GM23338 (cell line): ENCODE measurements around the gene CDH12. TPM values are rescaled to one million over a fixed set of nuclear protein-coding genes. Genes with fewer than 3 reads are reported as not detected.

ENCODE experiments used
- ATAC-seq: fragments of 200-7000 bp; cut with Tn5 transposase; 3 replicates; pipeline ENCODE4 v1.9.1; 2020
- DNase-seq: peaks from one replicate; pipeline ENCODE4 v3.0.0-alpha.2; 2015; ENCODE audit warnings: low spot score
- H2AFZ ChIP-seq: fragments of 200-600 bp; sonication (generic); 2 replicates; pipeline ENCODE4 v1.8.0; 2016; ENCODE audit warnings: antibody characterized with exemption, mild to moderate bottlenecking, moderate library complexity
- H3F3A ChIP-seq: fragments of 200-600 bp; sonication (generic); replicated peaks from 2 replicates; pipeline ENCODE4 v1.8.0; 2017; ENCODE audit warnings: antibody characterized with exemption, mixed run types, low read depth
- H3K27ac ChIP-seq: fragments of 200-600 bp; sonication (generic); 2 replicates; pipeline ENCODE4 v1.6.1; 2016; ENCODE audit warnings: low read depth
- H3K27me3 ChIP-seq: fragments of 200-600 bp; sonication (generic); 2 replicates; pipeline ENCODE4 v1.8.0; 2016; ENCODE audit warnings: mild to moderate bottlenecking, mixed run types, moderate library complexity; ENCODE audit not compliant: insufficient read depth
- H3K36me3 ChIP-seq: fragments of 200-600 bp; sonication (generic); 2 replicates; pipeline ENCODE4 v1.8.0; 2016; ENCODE audit warnings: mild to moderate bottlenecking; ENCODE audit not compliant: insufficient read depth
- H3K4me1 ChIP-seq: fragments of 200-600 bp; sonication (generic); 2 replicates; pipeline ENCODE4 v1.8.0; 2016; ENCODE audit warnings: mild to moderate bottlenecking, moderate library complexity; ENCODE audit not compliant: insufficient read depth
- H3K4me2 ChIP-seq: fragments of 200-600 bp; sonication (generic); 2 replicates; pipeline ENCODE4 v1.7.1; 2017; ENCODE audit warnings: mixed run types
- H3K4me3 ChIP-seq: fragments of 200-600 bp; sonication (generic); 2 replicates; pipeline ENCODE4 v1.6.1; 2016; ENCODE audit warnings: mixed run types
- H3K79me2 ChIP-seq: fragments of 200-600 bp; sonication (generic); replicated peaks from 2 replicates; pipeline ENCODE4 v1.8.0; 2017; ENCODE audit warnings: mild to moderate bottlenecking; ENCODE audit not compliant: insufficient read depth
- H3K9me2 ChIP-seq: fragments of 200-600 bp; sonication (generic); 2 replicates; pipeline ENCODE4 v1.8.0; 2017; ENCODE audit not compliant: insufficient read depth
- H4K20me1 ChIP-seq: fragments of 200-600 bp; sonication (generic); replicated peaks from 2 replicates; pipeline ENCODE4 v1.8.0; 2017; ENCODE audit warnings: mild to moderate bottlenecking; ENCODE audit not compliant: insufficient read depth
- H3K27ac Mint-ChIP-seq: 2 replicates; pipeline ENCODE4 v1.8.0; 2020; ENCODE audit warnings: inconsistent platforms, mild to moderate bottlenecking, moderate library complexity, mixed read lengths
- H3K27me3 Mint-ChIP-seq: 3 replicates; pipeline ENCODE4 v1.8.0; 2022; ENCODE audit warnings: low read depth, mild to moderate bottlenecking, moderate library complexity, mixed read lengths, inconsistent platforms; ENCODE audit not compliant: insufficient read depth, poor library complexity
- H3K36me3 Mint-ChIP-seq: 3 replicates; pipeline ENCODE4 v1.8.0; 2021; ENCODE audit warnings: low read depth, mild to moderate bottlenecking, inconsistent platforms, moderate library complexity, mixed read lengths
- H3K4me1 Mint-ChIP-seq: 3 replicates; pipeline ENCODE4 v1.8.0; 2020; ENCODE audit warnings: mild to moderate bottlenecking, inconsistent platforms, mixed read lengths
- H3K4me3 Mint-ChIP-seq: 3 replicates; pipeline ENCODE4 v1.8.0; 2021; ENCODE audit warnings: moderate library complexity, mild to moderate bottlenecking, inconsistent platforms, mixed read lengths
- H3K9me3 Mint-ChIP-seq: 3 replicates; pipeline ENCODE4 v1.8.0; 2020; ENCODE audit warnings: moderate library complexity, mild to moderate bottlenecking, inconsistent platforms, mixed read lengths
- CREB1 ChIP-seq: fragments of 250-450 bp; sonication (Bioruptor Pico); IDR thresholded peaks from 2 replicates; pipeline ENCODE4 v1.5.0; 2020; ENCODE audit warnings: low read depth, mild to moderate bottlenecking, moderate library complexity
- CTCF ChIP-seq, 2 experiments: fragments of 200-600 bp in 1 of 2; sonication (generic) in 1 of 2; conservative IDR thresholded peaks; 2 replicates each; pipeline versions ENCODE4 v1.5.1 to v1.6.1; 2016 to 2017; ENCODE audit warnings: antibody characterized with exemption in 2 of 2, low read depth in 2 of 2, mild to moderate bottlenecking in 2 of 2, moderate library complexity in 1 of 2
- ETS1 ChIP-seq: IDR thresholded peaks from 2 replicates; pipeline ENCODE4 v1.6.1; 2016; ENCODE audit warnings: antibody characterized with exemption
- EZH2 ChIP-seq: fragments of 200-600 bp; sonication (generic); IDR thresholded peaks from one replicate; pipeline ENCODE4 v1.8.0; 2017; ENCODE audit warnings: antibody characterized with exemption, mild to moderate bottlenecking, low read depth; ENCODE audit not compliant: unreplicated experiment
- POLR2AphosphoS5 ChIP-seq: IDR thresholded peaks from 2 replicates; pipeline ENCODE4 v1.6.1; 2016; ENCODE audit warnings: antibody characterized with exemption, low read depth
- STAT1 ChIP-seq: IDR thresholded peaks from one replicate; pipeline ENCODE4 v1.6.1; 2016; ENCODE audit warnings: antibody characterized with exemption; ENCODE audit not compliant: unreplicated experiment
- ZNF114 ChIP-seq: fragments of 250-450 bp; sonication (Bioruptor Pico); IDR thresholded peaks from 2 replicates; pipeline ENCODE4 v1.5.0; 2020; ENCODE audit warnings: mild to moderate bottlenecking, moderate library complexity
- polyA plus RNA-seq: library from polyadenylated mRNA; unstranded; fragments of >200 nt; fragmentation: Nextera tagmentation; extraction: Ambion mirVana; gene quantifications from 2 replicates; pipeline ENCODE4 v1.2.1, GENCODE V29; 2016
- total RNA-seq: library from RNA; depleted of rRNA; stranded (reverse); fragments of >200 nt; shearing (Covaris generic); gene quantifications from 2 replicates; pipeline ENCODE4 v1.2.3, GENCODE V29; 2014
- TF ChIP-seq, protein P1 (sequence below): fragments of 250-450 bp; sonication (Bioruptor Pico); IDR thresholded peaks from 2 replicates; pipeline ENCODE4 v1.5.0; 2020; ENCODE audit warnings: mild to moderate bottlenecking, moderate library complexity
- TF ChIP-seq, protein P2 (sequence below): IDR thresholded peaks from one replicate; pipeline ENCODE4 v1.6.1; 2018; ENCODE audit warnings: antibody characterized with exemption; ENCODE audit not compliant: unreplicated experiment

Gene CDH12
- total and polyA plus RNA-seq, 2 experiments from 2014 or later, result not detected

DNA sequence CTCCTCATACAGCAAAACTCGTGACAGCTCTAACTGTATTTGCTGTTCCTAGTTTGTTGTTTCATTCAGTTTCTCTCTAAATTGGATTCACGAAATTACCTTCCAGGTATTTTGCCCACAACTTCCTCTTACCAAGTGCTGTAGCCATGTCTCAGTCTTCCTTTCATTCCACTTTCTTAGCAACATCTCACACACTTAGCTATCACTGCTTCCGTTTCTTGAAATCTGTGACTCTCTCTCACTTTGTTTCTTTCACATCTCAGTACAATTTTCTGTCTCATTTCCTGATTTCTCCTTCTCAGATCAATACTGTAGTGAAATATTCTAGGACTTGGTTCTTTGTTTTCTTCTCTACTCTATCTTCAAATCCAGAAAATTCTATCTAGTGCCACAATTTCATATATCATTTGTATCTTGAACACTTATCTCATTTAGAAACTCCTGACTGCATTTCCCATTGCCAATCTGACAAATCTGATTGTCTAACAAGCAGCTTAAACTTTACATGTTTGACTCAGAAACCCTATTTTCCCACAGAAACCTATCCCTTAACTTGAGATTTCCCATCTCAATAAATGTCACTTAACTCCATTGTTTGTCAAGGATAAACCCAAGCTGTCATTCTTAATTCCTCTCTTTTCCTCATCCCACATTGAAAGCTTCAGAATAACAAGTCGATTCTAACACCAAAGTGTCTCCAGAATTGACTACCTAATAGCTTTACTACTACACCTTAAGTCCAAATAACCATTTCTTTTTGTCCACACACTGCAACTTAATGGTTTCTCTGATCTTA is 303.1 kb downstream of the CDH12 start (continued):
- TF ChIP-seq, protein P1, sequence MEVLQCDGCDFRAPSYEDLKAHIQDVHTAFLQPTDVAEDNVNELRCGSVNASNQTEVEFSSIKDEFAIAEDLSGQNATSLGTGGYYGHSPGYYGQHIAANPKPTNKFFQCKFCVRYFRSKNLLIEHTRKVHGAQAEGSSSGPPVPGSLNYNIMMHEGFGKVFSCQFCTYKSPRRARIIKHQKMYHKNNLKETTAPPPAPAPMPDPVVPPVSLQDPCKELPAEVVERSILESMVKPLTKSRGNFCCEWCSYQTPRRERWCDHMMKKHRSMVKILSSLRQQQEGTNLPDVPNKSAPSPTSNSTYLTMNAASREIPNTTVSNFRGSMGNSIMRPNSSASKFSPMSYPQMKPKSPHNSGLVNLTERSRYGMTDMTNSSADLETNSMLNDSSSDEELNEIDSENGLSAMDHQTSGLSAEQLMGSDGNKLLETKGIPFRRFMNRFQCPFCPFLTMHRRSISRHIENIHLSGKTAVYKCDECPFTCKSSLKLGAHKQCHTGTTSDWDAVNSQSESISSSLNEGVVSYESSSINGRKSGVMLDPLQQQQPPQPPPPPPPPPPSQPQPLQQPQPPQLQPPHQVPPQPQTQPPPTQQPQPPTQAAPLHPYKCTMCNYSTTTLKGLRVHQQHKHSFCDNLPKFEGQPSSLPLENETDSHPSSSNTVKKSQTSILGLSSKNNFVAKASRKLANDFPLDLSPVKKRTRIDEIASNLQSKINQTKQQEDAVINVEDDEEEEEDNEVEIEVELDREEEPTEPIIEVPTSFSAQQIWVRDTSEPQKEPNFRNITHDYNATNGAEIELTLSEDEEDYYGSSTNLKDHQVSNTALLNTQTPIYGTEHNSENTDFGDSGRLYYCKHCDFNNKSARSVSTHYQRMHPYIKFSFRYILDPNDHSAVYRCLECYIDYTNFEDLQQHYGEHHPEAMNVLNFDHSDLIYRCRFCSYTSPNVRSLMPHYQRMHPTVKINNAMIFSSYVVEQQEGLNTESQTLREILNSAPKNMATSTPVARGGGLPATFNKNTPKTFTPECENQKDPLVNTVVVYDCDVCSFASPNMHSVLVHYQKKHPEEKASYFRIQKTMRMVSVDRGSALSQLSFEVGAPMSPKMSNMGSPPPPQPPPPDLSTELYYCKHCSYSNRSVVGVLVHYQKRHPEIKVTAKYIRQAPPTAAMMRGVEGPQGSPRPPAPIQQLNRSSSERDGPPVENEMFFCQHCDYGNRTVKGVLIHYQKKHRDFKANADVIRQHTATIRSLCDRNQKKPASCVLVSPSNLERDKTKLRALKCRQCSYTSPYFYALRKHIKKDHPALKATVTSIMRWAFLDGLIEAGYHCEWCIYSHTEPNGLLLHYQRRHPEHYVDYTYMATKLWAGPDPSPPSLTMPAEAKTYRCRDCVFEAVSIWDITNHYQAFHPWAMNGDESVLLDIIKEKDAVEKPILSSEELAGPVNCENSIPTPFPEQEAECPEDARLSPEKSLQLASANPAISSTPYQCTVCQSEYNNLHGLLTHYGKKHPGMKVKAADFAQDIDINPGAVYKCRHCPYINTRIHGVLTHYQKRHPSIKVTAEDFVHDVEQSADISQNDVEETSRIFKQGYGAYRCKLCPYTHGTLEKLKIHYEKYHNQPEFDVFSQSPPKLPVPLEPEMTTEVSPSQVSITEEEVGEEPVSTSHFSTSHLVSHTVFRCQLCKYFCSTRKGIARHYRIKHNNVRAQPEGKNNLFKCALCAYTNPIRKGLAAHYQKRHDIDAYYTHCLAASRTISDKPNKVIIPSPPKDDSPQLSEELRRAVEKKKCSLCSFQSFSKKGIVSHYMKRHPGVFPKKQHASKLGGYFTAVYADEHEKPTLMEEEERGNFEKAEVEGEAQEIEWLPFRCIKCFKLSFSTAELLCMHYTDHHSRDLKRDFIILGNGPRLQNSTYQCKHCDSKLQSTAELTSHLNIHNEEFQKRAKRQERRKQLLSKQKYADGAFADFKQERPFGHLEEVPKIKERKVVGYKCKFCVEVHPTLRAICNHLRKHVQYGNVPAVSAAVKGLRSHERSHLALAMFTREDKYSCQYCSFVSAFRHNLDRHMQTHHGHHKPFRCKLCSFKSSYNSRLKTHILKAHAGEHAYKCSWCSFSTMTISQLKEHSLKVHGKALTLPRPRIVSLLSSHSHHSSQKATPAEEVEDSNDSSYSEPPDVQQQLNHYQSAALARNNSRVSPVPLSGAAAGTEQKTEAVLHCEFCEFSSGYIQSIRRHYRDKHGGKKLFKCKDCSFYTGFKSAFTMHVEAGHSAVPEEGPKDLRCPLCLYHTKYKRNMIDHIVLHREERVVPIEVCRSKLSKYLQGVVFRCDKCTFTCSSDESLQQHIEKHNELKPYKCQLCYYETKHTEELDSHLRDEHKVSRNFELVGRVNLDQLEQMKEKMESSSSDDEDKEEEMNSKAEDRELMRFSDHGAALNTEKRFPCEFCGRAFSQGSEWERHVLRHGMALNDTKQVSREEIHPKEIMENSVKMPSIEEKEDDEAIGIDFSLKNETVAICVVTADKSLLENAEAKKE (CRISPR knock-in tag), result no peak
- TF ChIP-seq ZNF114 (CRISPR knock-in tag), result no peak

- H3K4me3 Mint-ChIP-seq, result no peak overlapping the region
- H3K4me3 ChIP-seq, result no peak overlapping the region
- peaks cover 23% of the 10 kb centered on the region for H3K9me3 Mint-ChIP-seq
- no peaks in the 10 kb centered on the region for H3K4me1 ChIP-seq
- no peaks in the 10 kb centered on the region for H3K9me2 ChIP-seq
- ATAC-seq (no peak), DNase-seq (no peak)
- H3K4me1 Mint-ChIP-seq, result no peaks in the 10 kb centered on the region
- H3K4me2 ChIP-seq, result no peak overlapping the region
- H3K27me3 ChIP-seq, result no peaks in the 10 kb centered on the region
- peaks cover 16% of the 10 kb centered on the region for H3K36me3 Mint-ChIP-seq
- no peak overlapping the region for H3K27ac ChIP-seq
- no peak overlapping the region for H2AFZ ChIP-seq
- H4K20me1 ChIP-seq, result no peaks in the 10 kb centered on the region
- peaks cover under 1% of the 10 kb centered on the region for H3K27me3 Mint-ChIP-seq
- H3K27ac Mint-ChIP-seq, result no peak overlapping the region
- no peaks in the 10 kb centered on the region for H3F3A ChIP-seq
- no peaks in the 10 kb centered on the region for H3K79me2 ChIP-seq
- H3K36me3 ChIP-seq, result no peaks in the 10 kb centered on the region
- TF ChIP-seq EZH2 (no peak), ZNF114 (CRISPR knock-in tag) (no peak), STAT1 (no peak), CREB1 (no peak), ETS1 (no peak), CTCF (conservative IDR thresholded peaks at IDR 0.05; ENCODE audit: low read depth in 2 of 2) (no peak), POLR2AphosphoS5 (no peak)
- TF ChIP-seq, protein P2, sequence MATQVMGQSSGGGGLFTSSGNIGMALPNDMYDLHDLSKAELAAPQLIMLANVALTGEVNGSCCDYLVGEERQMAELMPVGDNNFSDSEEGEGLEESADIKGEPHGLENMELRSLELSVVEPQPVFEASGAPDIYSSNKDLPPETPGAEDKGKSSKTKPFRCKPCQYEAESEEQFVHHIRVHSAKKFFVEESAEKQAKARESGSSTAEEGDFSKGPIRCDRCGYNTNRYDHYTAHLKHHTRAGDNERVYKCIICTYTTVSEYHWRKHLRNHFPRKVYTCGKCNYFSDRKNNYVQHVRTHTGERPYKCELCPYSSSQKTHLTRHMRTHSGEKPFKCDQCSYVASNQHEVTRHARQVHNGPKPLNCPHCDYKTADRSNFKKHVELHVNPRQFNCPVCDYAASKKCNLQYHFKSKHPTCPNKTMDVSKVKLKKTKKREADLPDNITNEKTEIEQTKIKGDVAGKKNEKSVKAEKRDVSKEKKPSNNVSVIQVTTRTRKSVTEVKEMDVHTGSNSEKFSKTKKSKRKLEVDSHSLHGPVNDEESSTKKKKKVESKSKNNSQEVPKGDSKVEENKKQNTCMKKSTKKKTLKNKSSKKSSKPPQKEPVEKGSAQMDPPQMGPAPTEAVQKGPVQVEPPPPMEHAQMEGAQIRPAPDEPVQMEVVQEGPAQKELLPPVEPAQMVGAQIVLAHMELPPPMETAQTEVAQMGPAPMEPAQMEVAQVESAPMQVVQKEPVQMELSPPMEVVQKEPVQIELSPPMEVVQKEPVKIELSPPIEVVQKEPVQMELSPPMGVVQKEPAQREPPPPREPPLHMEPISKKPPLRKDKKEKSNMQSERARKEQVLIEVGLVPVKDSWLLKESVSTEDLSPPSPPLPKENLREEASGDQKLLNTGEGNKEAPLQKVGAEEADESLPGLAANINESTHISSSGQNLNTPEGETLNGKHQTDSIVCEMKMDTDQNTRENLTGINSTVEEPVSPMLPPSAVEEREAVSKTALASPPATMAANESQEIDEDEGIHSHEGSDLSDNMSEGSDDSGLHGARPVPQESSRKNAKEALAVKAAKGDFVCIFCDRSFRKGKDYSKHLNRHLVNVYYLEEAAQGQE, result no peak
Measured at GRCh38 chr5:22542340-22542739, 310.8 kb downstream of the CDH12 start.
